ENCODE data around the gene KIF26B.

DNA sequence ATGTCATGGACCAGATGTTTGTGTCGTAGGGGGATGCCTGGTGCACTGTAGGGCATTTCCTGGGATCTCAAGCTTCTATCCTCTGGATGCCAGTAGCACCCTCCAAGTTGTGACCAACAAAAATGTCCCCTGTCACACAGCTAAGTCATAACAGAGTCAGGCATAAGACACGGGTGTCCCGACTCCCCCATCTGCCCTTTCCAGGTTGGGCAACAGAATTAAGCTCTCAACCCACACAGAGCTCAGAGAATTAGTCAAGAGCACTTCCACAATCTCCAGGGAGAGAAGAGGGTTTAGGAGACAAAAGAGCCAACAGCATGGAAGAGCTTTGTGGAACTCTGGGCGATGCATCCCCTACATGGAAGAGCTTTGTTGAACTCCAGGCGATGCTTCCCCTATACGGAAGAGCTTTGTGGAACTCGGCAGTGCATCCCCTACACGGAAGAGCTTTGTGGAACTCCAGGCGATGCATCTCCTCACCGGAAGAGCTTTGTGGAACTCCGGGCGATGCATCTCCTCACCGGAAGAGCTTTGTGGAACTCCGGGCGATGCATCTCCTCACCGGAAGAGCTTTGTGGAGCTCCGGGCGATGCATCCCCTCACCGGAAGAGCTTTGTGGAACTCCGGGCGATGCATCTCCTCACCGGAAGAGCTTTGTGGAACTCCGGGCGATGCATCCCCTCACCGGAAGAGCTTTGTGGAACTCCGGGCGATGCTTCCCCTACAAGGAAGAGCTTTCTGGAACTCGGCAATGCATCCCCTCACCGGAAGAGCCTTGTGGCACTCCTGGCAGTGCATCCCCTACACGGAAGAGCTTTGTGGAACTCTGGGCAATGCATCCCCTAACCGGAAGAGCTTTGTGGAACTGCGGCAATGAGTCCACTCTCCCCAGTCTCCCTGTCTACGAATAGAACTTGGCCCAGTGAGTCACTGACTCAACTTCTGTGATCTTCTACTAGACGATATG, 422.7 kb downstream of the KIF26B start:
- TF ChIP-seq RAD21 (IDR thresholded peaks at IDR 0.05; ENCODE audit: low read length) (no peak), SMC3 (IDR thresholded peaks at IDR 0.05; ENCODE audit: low read depth, low read length) (no peak), CEBPB (IDR thresholded peaks at IDR 0.05; ENCODE audit: low read depth, low read length) (no peak), CHD1 (IDR thresholded peaks at IDR 0.05; ENCODE audit: low read depth, low read length) (no peak), POLR2A (IDR thresholded peaks at IDR 0.05; ENCODE audit: low read depth, low read length) (no peak), BHLHE40 (IDR thresholded peaks at IDR 0.05; ENCODE audit: low read depth, low read length) (no peak), RCOR1 (IDR thresholded peaks at IDR 0.05; ENCODE audit: insufficient replicate concordance, low read length) (no peak), FOS (IDR thresholded peaks at IDR 0.05; ENCODE audit: low read depth, low read length) (no peak)
- TF ChIP-seq, protein P1, sequence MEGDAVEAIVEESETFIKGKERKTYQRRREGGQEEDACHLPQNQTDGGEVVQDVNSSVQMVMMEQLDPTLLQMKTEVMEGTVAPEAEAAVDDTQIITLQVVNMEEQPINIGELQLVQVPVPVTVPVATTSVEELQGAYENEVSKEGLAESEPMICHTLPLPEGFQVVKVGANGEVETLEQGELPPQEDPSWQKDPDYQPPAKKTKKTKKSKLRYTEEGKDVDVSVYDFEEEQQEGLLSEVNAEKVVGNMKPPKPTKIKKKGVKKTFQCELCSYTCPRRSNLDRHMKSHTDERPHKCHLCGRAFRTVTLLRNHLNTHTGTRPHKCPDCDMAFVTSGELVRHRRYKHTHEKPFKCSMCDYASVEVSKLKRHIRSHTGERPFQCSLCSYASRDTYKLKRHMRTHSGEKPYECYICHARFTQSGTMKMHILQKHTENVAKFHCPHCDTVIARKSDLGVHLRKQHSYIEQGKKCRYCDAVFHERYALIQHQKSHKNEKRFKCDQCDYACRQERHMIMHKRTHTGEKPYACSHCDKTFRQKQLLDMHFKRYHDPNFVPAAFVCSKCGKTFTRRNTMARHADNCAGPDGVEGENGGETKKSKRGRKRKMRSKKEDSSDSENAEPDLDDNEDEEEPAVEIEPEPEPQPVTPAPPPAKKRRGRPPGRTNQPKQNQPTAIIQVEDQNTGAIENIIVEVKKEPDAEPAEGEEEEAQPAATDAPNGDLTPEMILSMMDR (conservative IDR thresholded peaks at IDR 0.05; ENCODE audit: low read depth, low read length): no peak
- TF ChIP-seq, protein P2, sequence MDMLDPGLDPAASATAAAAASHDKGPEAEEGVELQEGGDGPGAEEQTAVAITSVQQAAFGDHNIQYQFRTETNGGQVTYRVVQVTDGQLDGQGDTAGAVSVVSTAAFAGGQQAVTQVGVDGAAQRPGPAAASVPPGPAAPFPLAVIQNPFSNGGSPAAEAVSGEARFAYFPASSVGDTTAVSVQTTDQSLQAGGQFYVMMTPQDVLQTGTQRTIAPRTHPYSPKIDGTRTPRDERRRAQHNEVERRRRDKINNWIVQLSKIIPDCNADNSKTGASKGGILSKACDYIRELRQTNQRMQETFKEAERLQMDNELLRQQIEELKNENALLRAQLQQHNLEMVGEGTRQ (IDR thresholded peaks at IDR 0.05; ENCODE audit: low read depth, low read length): no peak

Data from IMR-90 (cell line).